ENCODE measurements around the gene MRPS6. TPM values are rescaled to one million over a fixed set of nuclear protein-coding genes. Genes with fewer than 3 reads are reported as not detected.

Gene MRPS6
- total and polyA plus RNA-seq, 10 of the 15 experiments (the other 5 are each of a cell fraction or from before 2014, with no cell fraction given): 32.5 to 232 (median 90.3) TPM

- Histone ChIP-seq H3K36me3 (ENCODE audit: control insufficient read depth in 2 of 2, insufficient read depth in 2 of 2, low read length in 1 of 2) (peaks cover 8 to 12% of the 10 kb centered on the region in 2 experiments; a peak in 3 of 4 replicates), H3K4me1 (ENCODE audit: control insufficient read depth, insufficient read depth, low read length) (no peaks in the 10 kb centered on the region; the same call in 1 of the 2 replicates), H3K4me2 (ENCODE audit: control insufficient read depth, insufficient read depth) (no peak overlapping the region), H4K20me1 (ENCODE audit: control insufficient read depth, insufficient read depth) (no peaks in the 10 kb centered on the region), H3K79me2 (ENCODE audit: control insufficient read depth, insufficient read depth, low read length) (peaks cover 54% of the 10 kb centered on the region), H2AFZ (ENCODE audit: control insufficient read depth, low read depth, low read length) (no peak overlapping the region), H3K9me3 (replicated peaks; ENCODE audit: control insufficient read depth, insufficient read depth, low read length) (no peaks in the 10 kb centered on the region), H3K27me3 (replicated peaks in 1 of 2; ENCODE audit: control insufficient read depth in 2 of 2, insufficient read depth in 2 of 2, low read length in 1 of 2) (no peaks in the 10 kb centered on the region), H3K4me3 (no peak overlapping the region), H3K9ac (ENCODE audit: control insufficient read depth, insufficient read depth, low read length) (no peak overlapping the region), H3K27ac (ENCODE audit: control insufficient read depth, insufficient read depth) (no peak overlapping the region)
- ChIA-PET RAD21 (ENCODE audit: unreplicated experiment) (interaction anchor here (1.2 to 1.5 kb wide), 4 partner anchors 10 to 142 kb away, joined by 3 to 4 read pairs (median 4); no protein-coding TSS in a partner anchor), POLR2A (interaction anchor here (0.8 to 1.4 kb wide), 2 partner anchors 9 to 12 kb away, joined by 4 to 6 read pairs; no protein-coding TSS in a partner anchor), SMC1A (ENCODE audit: uncharacterized antibody, unreplicated experiment) (interaction anchor here (0.8 to 4.3 kb wide), 8 partner anchors 12 to 256 kb away, joined by 3 to 32 read pairs (median 4); no protein-coding TSS in a partner anchor), CTCF (interaction anchor here (1.2 to 3.6 kb wide), 7 partner anchors 9 to 256 kb away, joined by 3 to 24 read pairs (median 8); no protein-coding TSS in a partner anchor)
- in situ Hi-C loops (cut with MboI): no loop called here
- BruUV-seq (replicated peaks): no TSS peak
- DNase-seq (ENCODE audit: low read depth, low spot score) (no peak), ATAC-seq (peak; percentile 50), FAIRE-seq (no peak)
- intact Hi-C loops (cut with micrococcal nuclease; ENCODE audit: unreplicated experiment): no loop called here
- 94% methylated on average over 2 of the region's 2 CpGs for WGBS (ENCODE audit: insufficient coverage, insufficient replicate concordance, low lambda C conversion rate, missing lambda C conversion rate)
- TF ChIP-seq YBX1 (IDR thresholded peaks at IDR 0.05) (no peak), KLF5 (IDR thresholded peaks at IDR 0.05; ENCODE audit: partially characterized antibody) (no peak), RAD21 (IDR thresholded peaks at IDR 0.05; ENCODE audit: insufficient read depth, low read depth, low read length) (peak; percentile 28; the same call in 1 of the 2 replicates), ZNF592 (IDR thresholded peaks at IDR 0.05) (no peak), ZNF384 (IDR thresholded peaks at IDR 0.05; ENCODE audit: borderline replicate concordance, low read depth, low read length) (no peak), ZNF217 (IDR thresholded peaks at IDR 0.05) (no peak), MTA2 (IDR thresholded peaks at IDR 0.05; ENCODE audit: low read depth) (no peak), CTCF (IDR thresholded peaks at IDR 0.05 in 2 of 3, conservative IDR thresholded peaks at IDR 0.05 in 1 of 3; ENCODE audit: control insufficient read depth in 2 of 3, extremely low read depth in 1 of 3, insufficient read depth in 1 of 3, low read depth in 3 of 3, low read length in 3 of 3) (peak; percentile 22 to 46 (median 39); a peak in 4 of 6 replicates), FOXM1 (IDR thresholded peaks at IDR 0.05; ENCODE audit: low read depth, low read length) (no peak)
Measured at GRCh38 chr21:34091607-34092006, 18.2 kb downstream of the MRPS6 start.

Data from GM12878 (cell line).